LNCaP clone FGC (cell line): ENCODE measurements around the gene ARSJ.

Source experiments
- DNase-seq: peaks from one replicate; pipeline ENCODE4 v3.0.0-alpha.2; 2011; ENCODE audit warnings: low read depth
- H3K4me3 ChIP-seq: 2 replicates; pipeline ENCODE4 v1.5.1; 2011; ENCODE audit warnings: mild to moderate bottlenecking, low read depth, low read length, control low read depth
- TF ChIP-seq, protein P1 (sequence below): IDR thresholded peaks from 2 replicates; pipeline ENCODE4 v1.5.1; 2012; ENCODE audit warnings: mild to moderate bottlenecking; ENCODE audit not compliant: control insufficient read depth, insufficient read depth; ENCODE audit errors: extremely low read depth

The ARSJ gene

DNA sequence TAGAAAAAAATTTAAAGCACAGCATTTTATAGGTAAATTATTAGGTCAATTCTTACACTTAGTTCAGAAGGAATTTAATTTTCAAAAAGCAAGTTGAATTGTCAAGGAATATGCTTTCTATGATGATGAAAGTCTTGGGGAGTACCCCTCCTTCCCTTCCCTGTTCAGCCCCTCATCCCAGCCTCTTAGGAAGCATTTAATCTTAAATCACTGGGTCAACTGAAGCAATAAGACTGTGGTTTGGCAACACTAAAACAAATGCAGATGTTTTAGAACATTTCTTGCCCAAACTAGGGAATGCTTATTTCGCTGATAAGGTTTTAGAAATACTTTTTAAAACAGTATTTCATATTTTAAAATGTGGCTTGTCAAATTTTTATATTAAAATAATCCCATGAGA lies 19.1 kb upstream of the ARSJ start:
- DNase-seq: no peak
- H3K4me3 ChIP-seq: no peak overlapping the region
- TF ChIP-seq, protein P1, sequence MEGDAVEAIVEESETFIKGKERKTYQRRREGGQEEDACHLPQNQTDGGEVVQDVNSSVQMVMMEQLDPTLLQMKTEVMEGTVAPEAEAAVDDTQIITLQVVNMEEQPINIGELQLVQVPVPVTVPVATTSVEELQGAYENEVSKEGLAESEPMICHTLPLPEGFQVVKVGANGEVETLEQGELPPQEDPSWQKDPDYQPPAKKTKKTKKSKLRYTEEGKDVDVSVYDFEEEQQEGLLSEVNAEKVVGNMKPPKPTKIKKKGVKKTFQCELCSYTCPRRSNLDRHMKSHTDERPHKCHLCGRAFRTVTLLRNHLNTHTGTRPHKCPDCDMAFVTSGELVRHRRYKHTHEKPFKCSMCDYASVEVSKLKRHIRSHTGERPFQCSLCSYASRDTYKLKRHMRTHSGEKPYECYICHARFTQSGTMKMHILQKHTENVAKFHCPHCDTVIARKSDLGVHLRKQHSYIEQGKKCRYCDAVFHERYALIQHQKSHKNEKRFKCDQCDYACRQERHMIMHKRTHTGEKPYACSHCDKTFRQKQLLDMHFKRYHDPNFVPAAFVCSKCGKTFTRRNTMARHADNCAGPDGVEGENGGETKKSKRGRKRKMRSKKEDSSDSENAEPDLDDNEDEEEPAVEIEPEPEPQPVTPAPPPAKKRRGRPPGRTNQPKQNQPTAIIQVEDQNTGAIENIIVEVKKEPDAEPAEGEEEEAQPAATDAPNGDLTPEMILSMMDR: no peak

DNA sequence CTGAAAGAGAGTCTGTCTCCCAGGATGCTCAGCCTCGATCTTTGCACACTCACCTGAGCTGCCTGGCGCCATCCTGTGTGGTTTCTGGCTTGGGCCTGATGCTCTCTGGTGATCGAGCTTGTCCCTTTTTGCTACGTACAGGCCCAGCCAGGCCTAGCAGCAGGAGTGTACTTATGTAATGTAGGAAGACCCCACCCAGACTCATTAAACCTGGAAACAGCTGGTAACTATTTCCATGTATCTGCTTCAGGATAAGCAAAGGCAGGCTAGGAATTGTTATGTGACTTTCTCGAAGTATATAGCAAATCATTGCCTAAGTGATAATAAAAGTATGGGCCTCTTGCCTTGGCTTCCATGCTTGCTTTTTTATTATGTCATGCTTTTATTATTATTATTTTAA lies 18.6 kb upstream of the ARSJ start:
- no peak for DNase-seq
- H3K4me3 ChIP-seq: no peak overlapping the region
- TF ChIP-seq, protein P1: no peak

DNA sequence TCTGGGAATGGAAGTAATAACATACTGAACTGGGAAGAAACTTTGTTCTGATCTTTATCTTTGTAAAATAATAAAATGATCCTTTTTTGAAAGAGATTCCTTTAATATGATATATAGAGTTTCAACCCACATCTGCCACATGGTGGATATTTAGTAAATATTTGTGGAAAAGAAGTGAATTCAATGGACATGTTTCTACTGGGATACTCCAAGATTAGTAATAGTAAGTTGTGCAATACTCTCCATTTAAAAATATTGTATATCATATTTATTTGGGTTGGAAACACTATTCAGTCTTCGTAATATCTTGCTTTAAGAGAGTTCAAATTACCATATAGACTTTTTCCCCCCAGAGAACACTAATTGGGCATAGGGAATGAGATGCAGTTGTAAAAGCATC lies 17.8 kb upstream of the ARSJ start:
- no peak for DNase-seq
- TF ChIP-seq, protein P1: no peak
- no peak overlapping the region for H3K4me3 ChIP-seq

DNA sequence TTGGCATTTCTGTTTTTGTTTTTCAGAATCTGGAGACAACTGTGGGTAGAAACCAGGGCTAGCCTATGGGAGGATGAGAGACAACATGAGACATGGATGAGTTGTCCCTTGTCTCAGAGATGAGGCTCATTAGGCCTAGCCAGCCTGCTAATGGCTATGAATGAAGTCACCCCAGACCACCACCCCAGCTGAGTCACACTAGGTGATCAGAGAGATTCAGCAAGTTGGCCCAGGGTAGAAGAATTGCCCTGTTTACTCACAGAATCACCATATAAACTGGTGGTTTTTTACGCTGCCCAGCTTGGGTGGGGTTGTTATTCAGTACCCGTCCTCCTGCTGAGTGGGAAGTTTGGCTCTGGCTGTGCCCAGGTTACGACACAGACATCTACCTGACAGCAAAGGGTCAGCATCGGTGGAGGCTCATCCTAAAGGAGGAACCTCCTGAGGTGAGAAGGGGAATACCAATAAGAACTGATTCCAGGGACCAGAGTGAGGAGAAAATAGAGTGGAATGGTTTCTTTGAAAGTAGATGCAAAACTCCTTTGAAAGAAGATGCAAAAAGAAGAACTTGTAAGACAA lies 17.2 kb upstream of the ARSJ start:
- TF ChIP-seq, protein P1: no peak
- no peak overlapping the region for H3K4me3 ChIP-seq
- DNase-seq: no peak

DNA sequence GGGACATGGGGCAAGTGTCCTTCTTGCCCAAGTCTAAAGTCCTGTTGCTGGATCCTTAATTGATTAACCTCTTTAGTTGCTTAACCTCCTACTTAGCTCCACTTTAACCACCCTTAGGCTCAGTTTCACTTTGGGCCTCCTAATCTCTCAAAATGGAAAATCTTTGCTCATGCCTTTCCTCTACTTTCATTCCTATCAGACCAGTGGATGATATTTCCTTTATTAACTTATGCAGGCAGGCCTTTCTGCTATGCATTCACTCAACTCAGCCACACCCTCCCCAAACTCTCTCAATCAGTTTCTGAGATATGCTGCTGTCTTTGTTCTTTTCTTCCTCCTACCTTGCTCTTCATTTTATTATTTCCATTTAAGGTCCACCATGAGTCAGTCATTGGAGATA lies 14.4 kb upstream of the ARSJ start:
- TF ChIP-seq, protein P1: no peak
- H3K4me3 ChIP-seq: no peak overlapping the region
- DNase-seq: no peak

DNA sequence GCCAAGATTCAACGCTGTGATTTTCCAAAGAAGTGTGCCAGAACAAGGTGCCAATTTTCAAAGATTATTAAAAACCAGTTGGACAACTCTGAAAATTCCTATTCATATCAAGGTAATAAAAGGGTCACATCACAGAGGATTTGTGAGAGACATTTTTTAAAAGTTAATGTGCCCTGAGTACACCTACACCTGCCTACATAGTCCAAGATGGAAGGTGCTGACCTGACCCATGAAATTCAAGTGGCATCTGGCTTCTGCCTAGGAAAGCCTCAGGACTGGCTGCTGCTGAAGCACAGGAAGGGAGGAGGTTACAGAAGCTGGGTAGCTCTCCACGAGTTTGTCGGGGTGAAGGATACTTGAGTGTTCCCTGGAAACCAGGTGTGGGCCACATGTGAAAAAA lies 11.4 kb upstream of the ARSJ start:
- peak; percentile 36 for DNase-seq
- TF ChIP-seq, protein P1: no peak
- H3K4me3 ChIP-seq: no peak overlapping the region

DNA sequence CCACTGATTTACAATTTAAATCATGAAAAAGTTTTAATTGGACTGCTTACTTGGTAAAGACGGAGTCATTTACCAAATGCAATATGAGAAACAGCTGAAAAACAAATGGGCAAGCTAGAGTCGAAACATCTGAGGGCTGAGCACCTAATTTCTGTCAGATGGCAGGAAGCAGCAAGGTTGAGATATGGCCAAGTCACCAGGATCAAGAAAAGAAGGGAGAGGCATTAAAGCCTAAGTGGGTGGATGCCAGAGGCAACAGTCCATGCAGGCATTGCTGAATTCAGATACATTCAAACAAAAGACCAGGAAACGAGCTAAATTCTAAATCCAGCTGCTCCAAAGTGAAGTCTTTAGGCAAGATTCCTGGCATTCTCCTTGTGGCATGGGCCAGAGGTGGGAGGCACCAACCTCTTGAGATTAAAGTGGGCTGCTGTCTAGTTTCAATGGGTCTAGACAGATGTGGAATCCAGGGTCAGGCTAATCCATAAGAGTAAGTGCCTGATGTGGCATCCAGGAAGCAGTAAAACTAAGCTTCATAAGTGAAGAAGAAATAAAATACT lies 8.0 kb upstream of the ARSJ start:
- H3K4me3 ChIP-seq: no peak overlapping the region
- DNase-seq: no peak
- TF ChIP-seq, protein P1: no peak
